Activated CD4-positive, alpha-beta T cell treated with anti-CD3 and anti-CD28 coated beads, Interleukin-2, amount 10 ng/mL, durations not matched to agents 24 days and 14 days (primary cell): ENCODE data around the gene CYB5RL. TPM values are rescaled to one million over a fixed set of nuclear protein-coding genes. Genes with fewer than 3 reads are reported as not detected.

Experiments
- DNase-seq: peaks from one replicate; pipeline ENCODE4 v3.0.0; 2022
- H3K27ac Mint-ChIP-seq: one replicate; pipeline ENCODE4 v1.8.0; 2022; ENCODE audit warnings: mild to moderate bottlenecking, mixed read lengths
- H3K27me3 Mint-ChIP-seq: one replicate; pipeline ENCODE4 v1.8.0; 2022; ENCODE audit warnings: mixed read lengths
- H3K36me3 Mint-ChIP-seq: one replicate; pipeline ENCODE4 v1.8.0; 2022; ENCODE audit warnings: low read depth, mild to moderate bottlenecking, mixed read lengths
- H3K4me1 Mint-ChIP-seq: one replicate; pipeline ENCODE4 v1.8.0; 2021; ENCODE audit warnings: mixed read lengths
- H3K4me3 Mint-ChIP-seq: one replicate; pipeline ENCODE4 v1.8.0; 2022; ENCODE audit warnings: mild to moderate bottlenecking, moderate library complexity, mixed read lengths
- H3K9me3 Mint-ChIP-seq: one replicate; pipeline ENCODE4 v1.8.0; 2021; ENCODE audit warnings: mixed read lengths
- intact Hi-C: fragments of 100-400 bp; cut with micrococcal nuclease; formaldehyde crosslinking; loops from one replicate; pipeline ENCODE4 v1.15.1; 2023
- total RNA-seq: library from RNA; stranded (reverse); gene quantifications from 2 replicates; pipeline ENCODE4 v1.2.3, GENCODE V29; 2022

Gene CYB5RL
- total RNA-seq, 1 donor from 2014 or later, result 10.1 TPM

DNA sequence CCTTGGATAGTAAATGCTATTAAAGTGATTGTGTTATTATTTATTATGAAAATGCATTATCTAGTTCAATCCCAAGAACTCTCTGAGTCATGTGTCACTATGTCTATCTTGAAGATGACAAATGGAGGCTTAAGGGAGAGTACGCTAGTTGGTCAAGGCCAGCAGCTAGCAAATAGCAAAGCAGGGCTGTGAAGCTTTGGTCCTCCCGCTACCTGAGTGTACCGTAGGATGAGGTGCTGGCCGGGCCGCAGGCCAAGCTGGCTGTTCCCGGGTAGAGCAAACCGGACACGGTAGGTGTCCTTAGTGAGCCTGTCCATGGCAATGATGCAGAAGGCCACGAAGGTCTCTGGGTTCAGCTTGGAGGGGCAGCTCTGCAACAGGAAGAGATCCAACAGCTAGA, 9.3 kb downstream of the CYB5RL start:
- DNase-seq, result no peak
- Mint-ChIP-seq H3K4me1 (no peaks in the 10 kb centered on the region), H3K36me3 (peaks cover 11% of the 10 kb centered on the region), H3K27ac (no peak overlapping the region), H3K9me3 (no peaks in the 10 kb centered on the region), H3K4me3 (no peak overlapping the region), H3K27me3 (no peaks in the 10 kb centered on the region)
- intact Hi-C loops, result no loop called here

GRCh38 chr1:54188291-54188690, 11.5 kb downstream of the CYB5RL start:
- H3K27ac Mint-ChIP-seq, result no peak overlapping the region
- no peaks in the 10 kb centered on the region for H3K4me1 Mint-ChIP-seq
- no peaks in the 10 kb centered on the region for H3K27me3 Mint-ChIP-seq
- H3K36me3 Mint-ChIP-seq, result peaks cover 15% of the 10 kb centered on the region
- no peak for DNase-seq
- H3K9me3 Mint-ChIP-seq, result no peaks in the 10 kb centered on the region
- no peak overlapping the region for H3K4me3 Mint-ChIP-seq
- intact Hi-C loops, result no loop called here

GRCh38 chr1:54186056-54186455, 13.8 kb downstream of the CYB5RL start:
- peaks cover 11% of the 10 kb centered on the region for H3K36me3 Mint-ChIP-seq
- H3K9me3 Mint-ChIP-seq, result no peaks in the 10 kb centered on the region
- no peak overlapping the region for H3K27ac Mint-ChIP-seq

GRCh38 chr1:54180701-54181360, 19.0 kb downstream of the CYB5RL start:
- H3K27me3 Mint-ChIP-seq, result no peaks in the 10 kb centered on the region
- peaks cover 7% of the 10 kb centered on the region for H3K36me3 Mint-ChIP-seq
- intact Hi-C loops, result loop anchor here (1.0 kb wide), 1 partner anchor 308 kb away; no protein-coding TSS in a partner anchor
- no peaks in the 10 kb centered on the region for H3K4me1 Mint-ChIP-seq
- H3K4me3 Mint-ChIP-seq, result no peak overlapping the region
- DNase-seq, result no peak
- no peak overlapping the region for H3K27ac Mint-ChIP-seq
- H3K9me3 Mint-ChIP-seq, result no peaks in the 10 kb centered on the region

More at GRCh38 chr1:54186056-54186455, 13.8 kb downstream of the CYB5RL start:
- Mint-ChIP-seq H3K4me3 (no peak overlapping the region), H3K4me1 (no peaks in the 10 kb centered on the region), H3K27me3 (no peaks in the 10 kb centered on the region)
- no peak for DNase-seq
- intact Hi-C loops, result no loop called here

- H3K27ac Mint-ChIP-seq, result no peak overlapping the region
- intact Hi-C loops, result no loop called here
- H3K27me3 Mint-ChIP-seq, result no peaks in the 10 kb centered on the region
- H3K4me3 Mint-ChIP-seq, result no peak overlapping the region
- no peaks in the 10 kb centered on the region for H3K9me3 Mint-ChIP-seq
- peaks cover 7% of the 10 kb centered on the region for H3K4me1 Mint-ChIP-seq
- DNase-seq, result no peak
- H3K36me3 Mint-ChIP-seq, result no peaks in the 10 kb centered on the region
Measured at GRCh38 chr1:54178296-54179070, 21.3 kb downstream of the CYB5RL start.

GRCh38 chr1:54177726-54178125, 22.1 kb downstream of the CYB5RL start:
- Mint-ChIP-seq H3K9me3 (no peaks in the 10 kb centered on the region), H3K27me3 (no peaks in the 10 kb centered on the region), H3K36me3 (no peaks in the 10 kb centered on the region), H3K27ac (no peak overlapping the region), H3K4me1 (peaks cover 7% of the 10 kb centered on the region), H3K4me3 (no peak overlapping the region)
- intact Hi-C loops, result no loop called here
- DNase-seq, result no peak

DNA sequence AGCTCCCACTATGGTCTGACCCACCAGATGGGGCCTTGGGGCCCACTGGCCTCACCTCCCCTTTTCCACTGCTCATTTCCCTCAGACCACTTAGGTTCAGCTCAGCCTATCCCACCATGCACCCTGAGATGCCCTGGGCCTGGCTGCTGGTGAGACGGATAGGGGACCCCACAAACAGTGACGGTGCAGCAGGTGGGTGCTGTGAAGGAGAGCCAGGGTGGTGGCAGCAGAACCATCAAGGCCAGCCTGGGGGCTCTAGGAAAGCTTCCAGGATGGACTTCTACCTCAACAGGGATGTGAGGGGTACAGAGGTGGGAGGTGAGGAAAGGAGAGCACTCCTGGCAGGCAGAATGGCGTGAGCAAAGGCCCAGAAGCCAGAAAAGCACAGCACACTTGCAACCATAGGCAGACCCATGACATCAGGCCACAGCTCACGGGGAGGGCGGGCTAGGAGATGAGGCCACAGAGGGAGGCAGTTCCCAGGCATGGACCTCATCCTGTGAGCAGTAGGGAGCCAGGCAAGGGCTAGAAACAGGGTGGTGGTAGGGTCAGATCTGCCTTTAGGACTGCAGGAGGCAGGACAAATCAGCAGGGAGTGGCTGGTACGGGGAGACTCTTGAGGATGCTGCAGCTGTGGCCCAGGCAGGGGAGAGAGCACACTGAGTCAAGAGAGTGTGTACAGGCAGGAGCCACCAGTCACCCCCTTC, 23.1 kb downstream of the CYB5RL start:
- Mint-ChIP-seq H3K4me3 (no peak overlapping the region), H3K36me3 (no peaks in the 10 kb centered on the region), H3K27ac (no peak overlapping the region), H3K9me3 (no peaks in the 10 kb centered on the region), H3K27me3 (no peaks in the 10 kb centered on the region), H3K4me1 (peaks cover 9% of the 10 kb centered on the region)
- no peak for DNase-seq
- intact Hi-C loops, result no loop called here

DNA sequence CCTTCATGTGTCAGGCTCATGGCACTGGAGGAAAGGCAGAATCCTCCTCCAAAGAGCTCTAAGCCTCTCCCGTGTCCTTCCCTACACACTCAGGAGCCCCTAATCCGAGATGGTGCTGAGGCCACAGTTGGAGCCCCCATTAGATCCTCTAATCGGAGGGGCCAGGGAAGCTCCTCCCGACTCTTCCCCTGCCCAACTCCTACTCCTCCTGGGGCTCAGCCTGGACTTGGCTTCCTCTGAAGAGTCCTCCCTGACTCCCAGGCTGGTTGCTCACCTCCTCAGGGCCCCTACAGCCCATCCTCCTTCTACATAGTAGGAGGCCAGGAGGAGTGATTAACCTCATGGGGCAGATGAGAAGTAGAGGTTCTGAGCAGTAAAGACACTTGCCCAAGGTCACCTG, 25.7 kb downstream of the CYB5RL start:
- Mint-ChIP-seq H3K4me3 (no peak overlapping the region), H3K27ac (no peak overlapping the region), H3K4me1 (peaks cover 16% of the 10 kb centered on the region), H3K9me3 (no peaks in the 10 kb centered on the region), H3K27me3 (no peaks in the 10 kb centered on the region), H3K36me3 (no peaks in the 10 kb centered on the region)
- intact Hi-C loops, result no loop called here
- no peak for DNase-seq

DNA sequence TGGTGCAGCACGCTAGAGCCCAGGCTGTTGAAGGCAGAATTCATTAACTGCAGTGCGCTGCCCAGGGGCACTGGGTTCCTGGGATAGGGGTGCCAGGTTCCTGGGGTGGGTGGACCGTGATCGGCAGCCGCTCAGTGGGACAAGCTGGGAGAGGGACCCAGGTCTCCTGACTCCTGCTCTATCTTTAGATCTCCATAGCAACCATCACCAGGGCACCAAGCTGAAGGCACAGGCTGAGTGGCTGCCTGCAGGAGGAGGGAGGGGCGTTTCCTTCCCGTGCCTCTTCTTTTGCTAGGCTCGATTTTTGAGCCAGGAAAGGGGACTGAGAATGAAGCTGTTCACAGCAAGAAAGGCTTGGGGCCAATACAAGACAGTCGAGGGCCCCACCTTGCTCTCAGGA, 26.1 kb downstream of the CYB5RL start:
- no peaks in the 10 kb centered on the region for H3K9me3 Mint-ChIP-seq
- no peaks in the 10 kb centered on the region for H3K36me3 Mint-ChIP-seq
- H3K4me1 Mint-ChIP-seq, result peaks cover 16% of the 10 kb centered on the region
- intact Hi-C loops, result no loop called here
- no peaks in the 10 kb centered on the region for H3K27me3 Mint-ChIP-seq
- H3K27ac Mint-ChIP-seq, result no peak overlapping the region
- H3K4me3 Mint-ChIP-seq, result no peak overlapping the region
- no peak for DNase-seq

DNA sequence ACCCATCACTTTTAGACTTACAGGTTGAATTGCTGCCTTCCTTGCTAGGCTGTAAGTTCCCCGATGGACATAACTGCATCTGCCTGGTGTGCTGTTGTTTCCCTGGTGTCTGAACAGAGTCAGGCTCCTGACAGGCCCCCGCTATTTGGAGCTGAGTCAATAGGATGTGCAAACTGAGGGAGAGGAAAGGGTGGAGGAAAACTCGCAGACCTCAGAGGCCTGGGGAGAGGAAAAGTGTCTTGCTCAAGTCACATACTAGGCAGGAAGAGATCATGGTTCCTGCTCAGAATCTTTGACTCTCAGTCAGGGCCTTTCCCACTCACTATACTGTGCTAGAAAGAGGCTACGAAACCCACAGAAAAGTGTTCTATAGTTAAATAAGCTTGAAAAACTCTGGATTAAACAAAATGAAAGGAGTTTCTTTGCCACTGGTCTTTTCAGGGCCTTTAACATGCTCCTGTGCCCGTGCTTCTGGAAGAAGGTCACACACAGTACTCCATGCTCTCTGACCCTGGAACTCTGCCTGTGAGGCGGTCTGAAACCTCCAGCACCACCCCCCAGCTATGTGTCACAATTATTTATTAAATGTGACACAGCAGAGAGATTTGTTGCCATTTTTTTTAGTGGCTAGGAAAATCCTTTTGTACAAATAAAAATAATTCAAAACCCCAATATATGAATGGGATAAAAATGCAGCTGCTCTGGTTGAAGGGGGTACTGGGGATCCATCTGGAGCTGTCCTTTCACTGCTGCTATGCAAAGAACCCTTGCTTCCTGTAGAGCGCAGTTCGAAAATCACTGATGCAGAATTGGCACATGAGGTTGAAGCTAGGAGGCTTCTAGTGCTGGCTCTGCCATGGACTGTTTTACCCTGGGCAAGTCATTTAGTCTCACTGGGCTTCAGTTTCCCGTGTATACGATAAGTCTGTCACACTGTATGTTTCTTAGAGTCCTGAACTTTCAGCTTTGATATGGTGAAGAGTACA, 26.9 kb downstream of the CYB5RL start:
- DNase-seq, result no peak
- intact Hi-C loops, result no loop called here
- H3K9me3 Mint-ChIP-seq, result no peaks in the 10 kb centered on the region
- no peaks in the 10 kb centered on the region for H3K36me3 Mint-ChIP-seq
- H3K4me3 Mint-ChIP-seq, result no peak overlapping the region
- H3K27me3 Mint-ChIP-seq, result no peaks in the 10 kb centered on the region
- peaks cover 16% of the 10 kb centered on the region for H3K4me1 Mint-ChIP-seq
- H3K27ac Mint-ChIP-seq, result peak overlapping the region; percentile 68

DNA sequence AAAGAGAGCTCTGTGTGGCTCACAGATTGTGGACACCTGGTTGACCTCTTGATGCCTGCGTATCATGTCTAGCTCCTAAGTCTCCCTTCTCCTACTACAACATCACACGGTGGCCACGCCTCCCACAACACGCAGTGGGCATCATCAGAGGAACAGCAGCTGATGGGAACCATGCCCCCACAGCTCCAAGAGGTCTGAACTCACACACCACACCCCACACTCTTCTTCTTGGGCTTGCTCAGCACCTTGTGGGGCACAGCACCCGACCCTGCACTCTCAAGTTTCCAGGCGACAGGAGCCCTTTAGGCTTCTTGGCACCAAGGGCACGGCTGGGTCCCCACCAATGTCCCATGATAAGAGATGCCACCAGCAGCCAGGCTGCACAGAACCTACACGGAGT, 28.2 kb downstream of the CYB5RL start:
- intact Hi-C loops, result no loop called here
- H3K4me3 Mint-ChIP-seq, result no peak overlapping the region
- no peak for DNase-seq
- no peaks in the 10 kb centered on the region for H3K36me3 Mint-ChIP-seq
- H3K27me3 Mint-ChIP-seq, result no peaks in the 10 kb centered on the region
- H3K9me3 Mint-ChIP-seq, result no peaks in the 10 kb centered on the region
- peaks cover 16% of the 10 kb centered on the region for H3K4me1 Mint-ChIP-seq
- no peak overlapping the region for H3K27ac Mint-ChIP-seq

DNA sequence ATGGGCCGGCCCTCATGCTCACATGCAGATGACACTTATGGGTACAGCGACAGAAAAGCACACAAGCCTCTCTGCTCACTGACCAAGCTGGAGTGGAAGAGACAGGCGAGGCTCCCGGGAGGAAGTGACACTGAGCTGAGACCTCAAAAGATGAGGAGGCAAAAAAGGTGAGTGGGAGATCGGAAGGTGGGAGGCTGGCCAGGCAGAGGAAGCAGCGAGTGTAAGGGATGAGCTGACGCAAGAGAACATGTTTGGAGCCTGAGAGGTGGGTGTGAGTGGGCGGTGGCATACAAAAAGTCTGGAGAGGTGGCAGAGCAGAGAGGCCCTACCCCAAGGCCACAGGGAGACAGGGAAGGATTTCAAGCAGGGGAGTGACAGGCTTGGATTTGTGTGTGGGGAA, 28.8 kb downstream of the CYB5RL start:
- H3K4me3 Mint-ChIP-seq, result no peak overlapping the region
- H3K27me3 Mint-ChIP-seq, result no peaks in the 10 kb centered on the region
- intact Hi-C loops, result no loop called here
- no peak for DNase-seq
- H3K27ac Mint-ChIP-seq, result peak overlapping the region; percentile 30
- no peaks in the 10 kb centered on the region for H3K36me3 Mint-ChIP-seq
- no peaks in the 10 kb centered on the region for H3K9me3 Mint-ChIP-seq
- peaks cover 16% of the 10 kb centered on the region for H3K4me1 Mint-ChIP-seq

DNA sequence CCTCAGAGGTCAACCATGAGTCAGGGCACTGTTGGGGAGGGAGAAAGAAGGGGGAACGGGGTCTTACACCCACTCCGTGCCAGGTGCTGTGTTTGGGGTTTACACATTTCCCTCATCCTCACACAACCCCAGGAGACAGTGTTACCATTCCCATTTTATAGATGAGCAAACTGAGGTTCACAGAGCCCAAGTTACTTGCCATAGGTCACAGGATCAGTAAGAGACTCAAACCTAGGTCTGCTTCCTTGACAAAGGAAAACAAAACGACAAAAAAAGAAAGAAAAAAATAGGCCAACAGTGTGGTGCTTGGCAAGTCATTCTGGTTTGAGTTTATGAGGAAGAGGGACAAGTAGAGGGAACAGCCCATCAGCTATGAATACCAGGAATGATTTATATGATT, 30.8 kb downstream of the CYB5RL start:
- no peak for DNase-seq
- no peaks in the 10 kb centered on the region for H3K9me3 Mint-ChIP-seq
- intact Hi-C loops, result no loop called here
- no peak overlapping the region for H3K4me3 Mint-ChIP-seq
- no peak overlapping the region for H3K27ac Mint-ChIP-seq
- H3K36me3 Mint-ChIP-seq, result no peaks in the 10 kb centered on the region
- H3K27me3 Mint-ChIP-seq, result no peaks in the 10 kb centered on the region
- peaks cover 14% of the 10 kb centered on the region for H3K4me1 Mint-ChIP-seq
